HS-27A (cell line): ENCODE measurements around the gene MVP.
"Not testable (repeated sequence)": the region's sequence is repeated elsewhere in the genome, so short reads cannot be mapped to it uniquely, and the experiment has no call there.

Source experiments
- DNase-seq: peaks from one replicate; pipeline ENCODE4 v3.0.0-alpha.2; 2012; ENCODE audit warnings: low read depth, missing footprints

Gene MVP

DNA sequence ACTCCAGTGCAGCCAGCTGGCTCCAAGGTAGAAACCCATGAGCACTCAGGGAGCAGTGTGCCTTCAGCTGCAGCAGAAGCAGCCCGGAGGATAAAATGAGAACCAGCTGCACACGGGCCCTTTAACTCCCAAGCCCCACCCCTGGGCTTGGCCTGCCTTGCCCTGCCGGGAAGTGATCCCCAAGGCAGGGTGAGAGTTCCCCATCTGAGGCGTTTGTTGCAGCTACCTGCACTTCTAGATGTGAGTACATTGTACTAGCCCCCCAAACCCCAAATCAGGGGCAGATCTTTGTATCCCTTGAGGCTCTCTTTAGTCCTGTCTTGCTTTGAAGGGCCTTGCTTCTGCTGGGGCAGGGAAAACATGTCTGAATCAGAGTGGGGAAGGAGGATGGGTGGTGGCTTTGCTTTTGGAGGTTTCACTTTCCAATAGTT, at the start of gene MVP:
Gene MVP, plus strand, starts transcription at position 192 of the 431 bp plus-strand sequence. CDS start 10,088 bp downstream, outside the sequence.
- no peak for DNase-seq

DNA sequence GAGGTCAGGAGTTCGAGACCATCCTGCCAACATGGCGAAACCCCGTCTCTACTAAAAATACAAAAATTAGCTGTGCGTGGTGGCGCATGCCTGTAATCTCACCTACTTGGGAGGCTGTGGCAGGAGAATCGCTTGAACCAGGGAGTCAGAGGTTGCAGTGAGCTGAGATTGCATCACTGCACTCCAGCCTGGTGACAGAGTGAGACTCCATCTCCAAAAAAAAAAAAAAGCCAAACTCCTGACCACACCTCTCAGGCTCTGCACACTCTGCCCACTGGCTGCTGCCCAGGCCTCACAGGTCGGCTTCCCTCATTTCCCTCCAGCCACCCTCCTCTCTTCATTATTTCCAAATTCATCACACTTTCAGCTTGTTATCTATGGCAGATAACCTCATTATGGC, 47.9 kb upstream of the MVP start:
- DNase-seq: not testable (repeated sequence)

- no peak for DNase-seq
Measured at GRCh38 chr16:29774730-29775129, 45.5 kb upstream of the MVP start.

- no peak for DNase-seq
Measured at GRCh38 chr16:29775742-29776408, 44.4 kb upstream of the MVP start.

- DNase-seq: no peak
Measured at GRCh38 chr16:29777576-29778350, 42.5 kb upstream of the MVP start, which contains the start of gene ZG16. ZG16 (plus strand) TSS chr16:29778256; CDS start chr16:29779267, 1,011 bp downstream.

- no peak for DNase-seq
Measured at GRCh38 chr16:29779474-29779873, 40.8 kb upstream of the MVP start.

DNA sequence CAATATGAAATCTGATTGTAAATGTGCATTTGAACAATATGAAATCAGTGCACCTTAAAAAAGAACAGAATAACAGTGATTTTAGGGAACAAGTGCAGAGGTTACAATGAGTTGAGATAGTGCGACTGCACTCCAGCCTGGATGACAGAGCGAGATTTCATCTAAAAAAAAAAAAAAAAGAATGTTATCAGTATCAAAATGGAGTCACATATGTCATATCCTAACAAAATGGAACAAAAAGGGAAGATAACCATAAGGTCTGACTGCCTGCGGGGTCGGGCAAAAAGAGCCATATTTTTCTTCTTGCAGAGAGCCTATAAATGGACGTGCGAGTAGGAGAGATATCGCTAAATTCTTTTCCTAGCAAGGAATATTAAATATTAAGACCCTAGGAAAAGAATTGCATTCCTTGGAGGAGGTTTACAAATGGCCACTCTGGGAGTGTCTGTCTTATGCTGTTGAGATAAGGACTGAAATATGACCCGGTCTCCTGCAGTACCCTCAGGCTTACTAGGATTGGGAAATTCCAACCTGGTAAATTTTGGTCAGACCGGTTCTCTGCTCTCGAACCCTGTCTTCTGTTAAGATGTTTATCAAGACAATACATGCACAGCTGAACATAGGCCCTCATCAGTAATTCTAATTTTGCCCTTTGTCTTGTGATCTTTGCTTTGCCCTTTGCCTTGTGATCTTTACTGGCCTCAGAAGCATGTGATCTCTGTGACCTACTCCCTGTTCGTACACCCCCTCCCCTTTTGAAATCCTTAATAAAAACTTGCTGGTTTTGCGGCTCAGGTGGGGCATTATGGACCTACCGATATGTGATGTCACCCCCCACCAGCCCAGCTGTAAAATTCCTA, 36.9 kb upstream of the MVP start:
- DNase-seq: not testable (repeated sequence)

DNA sequence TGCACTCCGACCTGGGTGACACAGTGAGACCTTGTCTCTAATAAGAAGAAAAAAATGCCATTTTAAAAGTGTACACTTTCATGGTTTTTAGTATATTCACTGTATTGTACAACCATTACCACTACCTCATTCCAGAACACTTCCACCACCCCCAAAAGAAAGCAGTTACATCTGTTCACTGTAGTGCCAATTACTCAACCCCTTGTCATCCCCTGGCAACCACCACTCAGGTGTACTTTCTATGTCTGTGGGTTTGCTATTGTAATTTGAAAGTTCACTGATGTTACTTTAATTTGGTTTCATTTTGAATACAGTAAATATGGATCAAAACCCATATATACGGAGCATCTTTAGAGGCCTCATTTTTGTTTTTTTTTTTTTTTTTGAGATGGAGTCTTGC, 36.1 kb upstream of the MVP start:
- DNase-seq: no peak

DNA sequence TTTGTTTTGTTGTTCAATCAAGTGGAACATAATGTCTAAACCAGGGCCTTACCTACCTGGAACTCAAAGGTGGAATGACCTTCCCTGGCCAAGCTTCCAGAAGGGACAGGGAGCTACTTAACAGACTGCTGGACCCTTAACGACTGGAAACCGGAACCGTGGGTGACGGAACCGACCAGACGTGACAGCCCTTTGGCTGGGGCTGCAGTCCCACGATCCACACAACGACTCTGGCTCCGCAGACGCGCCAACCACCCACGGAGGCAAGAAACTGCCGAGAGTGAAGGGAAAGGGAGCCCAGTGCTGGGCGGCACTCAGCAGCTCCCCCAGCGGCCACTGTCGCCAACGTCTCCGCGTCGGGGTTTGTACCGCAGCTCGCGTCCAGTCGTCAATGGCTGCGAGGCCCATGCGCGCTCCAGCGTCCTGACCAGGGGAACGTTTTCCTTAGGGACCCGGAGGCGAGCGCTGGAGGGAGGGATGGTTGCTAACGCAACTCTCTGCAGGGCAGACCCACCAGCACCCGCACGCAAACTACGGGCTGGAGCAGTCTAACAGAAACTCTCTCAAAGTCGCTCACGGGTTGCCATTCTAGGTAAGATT, 35.3 kb upstream of the MVP start:
- no peak for DNase-seq

DNA sequence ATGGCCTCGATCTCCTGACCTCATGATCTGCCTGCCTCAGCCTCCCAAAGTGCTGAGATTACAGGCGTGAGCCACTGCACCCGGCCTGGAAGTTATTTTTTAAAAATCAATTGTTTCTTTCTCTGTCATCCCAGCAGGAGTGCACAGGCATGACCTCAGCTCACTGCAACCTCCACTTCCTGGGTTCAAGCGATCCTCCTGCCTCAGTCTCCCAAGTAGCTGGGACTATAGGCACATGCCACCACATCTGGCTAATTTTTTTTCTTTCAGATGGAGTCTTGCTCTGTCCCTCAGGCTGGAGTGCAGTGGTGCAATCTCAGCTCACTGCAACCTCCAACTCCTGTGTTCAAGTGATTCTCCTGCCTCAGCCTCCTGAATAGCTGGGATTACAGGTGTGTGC, 33.1 kb upstream of the MVP start:
- DNase-seq: not testable (repeated sequence)

DNA sequence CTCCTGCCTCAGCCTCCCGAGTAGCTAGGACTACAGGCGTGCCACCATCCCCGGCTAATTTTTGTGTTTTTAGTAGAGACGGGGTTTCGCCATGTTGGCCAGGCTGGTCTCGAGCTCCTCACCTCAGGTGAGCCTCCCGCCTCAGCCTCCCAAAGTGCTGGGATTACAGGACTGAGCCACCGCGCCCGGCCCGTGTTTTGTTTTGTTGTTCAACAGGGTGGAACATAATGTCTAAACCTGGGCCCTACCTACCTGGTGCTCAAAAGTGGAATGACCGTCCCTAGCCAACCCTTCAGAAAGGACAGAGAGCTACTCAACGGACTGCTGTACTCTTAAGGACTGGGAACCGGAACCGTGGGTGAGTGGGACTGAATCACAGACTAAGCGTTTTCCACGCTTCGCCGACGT, 30.5 kb upstream of the MVP start:
- DNase-seq: no peak

GRCh38 chr16:29790183-29790948, 29.9 kb upstream of the MVP start, which contains the start of gene KIF22:
KIF22 (plus strand) TSS chr16:29790751; CDS start chr16:29790760, 9 bp downstream.
- peak; percentile 96 for DNase-seq

DNA sequence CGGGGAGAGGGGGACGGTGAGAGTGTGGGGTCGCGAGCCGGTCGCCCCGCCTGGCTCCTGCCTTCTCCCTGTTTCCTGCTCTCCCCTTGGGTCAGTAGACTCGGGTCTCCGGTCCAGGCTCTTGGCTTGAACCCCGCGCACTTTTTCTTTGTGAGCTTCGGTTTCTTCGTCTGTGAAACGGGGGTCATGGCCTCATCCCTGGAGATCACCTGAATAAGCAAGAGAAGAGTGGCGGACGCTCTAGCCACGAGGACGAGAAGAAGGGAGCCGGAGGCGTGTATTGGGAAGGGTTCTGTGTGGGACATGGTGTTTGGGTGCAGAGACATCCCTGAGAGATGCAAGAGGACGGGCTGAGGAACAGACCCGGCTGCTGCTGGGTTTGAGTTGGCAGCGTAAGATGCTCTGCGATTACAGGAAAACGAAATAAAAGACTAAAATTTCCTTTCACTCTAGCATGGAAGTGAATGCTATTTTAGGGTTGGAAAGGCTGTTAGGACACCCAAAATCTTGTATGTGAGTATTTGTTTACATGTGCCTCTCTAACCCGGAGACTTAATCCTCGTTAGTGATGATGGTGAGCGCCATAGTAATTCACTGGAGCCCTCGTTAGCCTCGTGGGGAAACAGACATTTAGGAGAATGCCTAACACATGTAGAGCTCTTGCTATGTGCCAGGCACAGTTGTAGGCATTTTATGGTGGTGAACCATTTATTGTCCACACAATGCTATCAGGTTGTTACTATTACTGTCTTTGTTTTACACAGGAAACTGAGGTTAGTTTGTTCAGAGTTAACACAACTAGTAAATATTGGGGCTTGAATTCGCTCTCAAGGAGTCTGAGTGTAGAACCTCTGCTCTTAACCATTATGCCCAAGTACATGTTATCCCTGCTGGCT, 29.1 kb upstream of the MVP start:
- no peak for DNase-seq

GRCh38 chr16:29791845-29792807, 28.1 kb upstream of the MVP start:
- DNase-seq: no peak

GRCh38 chr16:29793153-29793552, 27.1 kb upstream of the MVP start:
- not testable (repeated sequence) for DNase-seq

GRCh38 chr16:29794231-29794710, 26.0 kb upstream of the MVP start:
- DNase-seq: no peak

GRCh38 chr16:29802416-29802935, 17.8 kb upstream of the MVP start:
- no peak for DNase-seq

- DNase-seq: no peak
Measured at GRCh38 chr16:29804020-29804419, 16.2 kb upstream of the MVP start.
